IMR-90 (cell line): Measurements from ENCODE around the gene ME2. TPM values are rescaled to one million over a fixed set of nuclear protein-coding genes. Genes with fewer than 3 reads are reported as not detected.

Source experiments
- ATAC-seq: fragments of 200-7000 bp; cut with Tn5 transposase; 2 replicates; pipeline ENCODE4 v1.9.1; 2020; ENCODE audit warnings: low read depth, mild to moderate bottlenecking, moderate library complexity
- BruUV-seq: library from RNA; stranded (reverse); fragments of 400-500 nt; replicated peaks from 2 replicates; lab custom pipeline; 2021; lab: Mats Ljungman, UMichigan
- CTCF ChIA-PET: fragments of 300-600 bp; formaldehyde crosslinking; extraction: SDS; loops from one replicate; lab custom pipeline; 2021; ENCODE audit warnings: antibody characterized with exemption; lab: Yijun Ruan, JAX
- POLR2A ChIA-PET: fragments of 300-600 bp; sonication (Branson Sonifier 250); formaldehyde crosslinking; loops from one replicate; lab custom pipeline; 2022; ENCODE audit warnings: antibody characterized with exemption; ENCODE audit not compliant: unreplicated experiment; lab: Charles Lee
- DNase-seq: peaks from one replicate; pipeline ENCODE4 v3.0.0; 2013
- H2AFZ ChIP-seq: replicated peaks from 2 replicates; pipeline ENCODE3; 2013; ENCODE audit warnings: low read length, mild to moderate bottlenecking; ENCODE audit not compliant: poor library complexity
- H2AK5ac ChIP-seq: 2 replicates; pipeline ENCODE4 v1.6.1; 2013; ENCODE audit warnings: low read depth, low read length, inconsistent platforms
- H2AK9ac ChIP-seq: replicated peaks from 2 replicates; pipeline ENCODE3; 2013; ENCODE audit warnings: mild to moderate bottlenecking, low read depth, low read length, moderate library complexity; ENCODE audit not compliant: poor library complexity
- H2BK120ac ChIP-seq: 2 replicates; pipeline ENCODE4 v1.6.1; 2013; ENCODE audit warnings: low read depth, low read length, inconsistent platforms
- H2BK15ac ChIP-seq: 3 replicates; pipeline ENCODE4 v1.6.1; 2013; ENCODE audit warnings: low read depth, low read length, inconsistent platforms
- H2BK20ac ChIP-seq: 2 replicates; pipeline ENCODE4 v1.6.1; 2013; ENCODE audit warnings: low read depth, mild to moderate bottlenecking, inconsistent platforms, low read length, moderate library complexity
- H2BK5ac ChIP-seq: 2 replicates; pipeline ENCODE4 v1.6.1; 2013; ENCODE audit warnings: mild to moderate bottlenecking, low read depth, low read length, inconsistent platforms; ENCODE audit not compliant: poor library complexity, severe bottlenecking
- H3K14ac ChIP-seq: replicated peaks from 2 replicates; pipeline ENCODE4 v1.6.1; 2013; ENCODE audit warnings: low read depth, low read length, inconsistent platforms
- H3K18ac ChIP-seq: 2 replicates; pipeline ENCODE4 v1.6.1; 2013; ENCODE audit warnings: low read depth, low read length, control low read depth
- H3K23ac ChIP-seq: 2 replicates; pipeline ENCODE4 v1.6.1; 2013; ENCODE audit warnings: low read depth, low read length, inconsistent platforms
- H3K27ac ChIP-seq: 2 replicates; pipeline ENCODE4 v1.5.1; 2013; ENCODE audit warnings: mild to moderate bottlenecking, control low read depth, low read length; ENCODE audit not compliant: insufficient read depth
- H3K27me3 ChIP-seq: 2 replicates; pipeline ENCODE4 v1.6.1; 2013; ENCODE audit warnings: low read length; ENCODE audit not compliant: control insufficient read depth, insufficient read depth
- H3K36me3 ChIP-seq: 2 replicates; pipeline ENCODE4 v1.6.1; 2013; ENCODE audit warnings: low read length, mixed read lengths; ENCODE audit not compliant: control insufficient read depth, insufficient read depth
- H3K4ac ChIP-seq: 2 replicates; pipeline ENCODE4 v1.6.1; 2013; ENCODE audit warnings: low read depth, low read length, inconsistent platforms
- H3K4me1 ChIP-seq: 2 replicates; pipeline ENCODE4 v1.6.1; 2013; ENCODE audit warnings: low read length, mixed read lengths; ENCODE audit not compliant: control insufficient read depth, insufficient read depth
- H3K4me2 ChIP-seq: 2 replicates; pipeline ENCODE4 v1.6.1; 2013; ENCODE audit warnings: low read depth, mild to moderate bottlenecking, control low read depth, low read length, moderate library complexity
- H3K4me3 ChIP-seq: 2 replicates; pipeline ENCODE4 v1.5.1; 2013; ENCODE audit warnings: low read depth, mild to moderate bottlenecking, control low read depth, low read length, moderate library complexity; ENCODE audit not compliant: insufficient read depth
- H3K56ac ChIP-seq: 2 replicates; pipeline ENCODE4 v1.6.1; 2013; ENCODE audit warnings: low read length, inconsistent platforms; ENCODE audit not compliant: insufficient read depth; ENCODE audit errors: extremely low read depth
- H3K79me1 ChIP-seq, 2 experiments: 2 replicates each; pipeline ENCODE4 v1.6.1; 2013; ENCODE audit warnings: low read length in 2 of 2, inconsistent platforms in 1 of 2, low read depth in 1 of 2
- H3K9ac ChIP-seq: 2 replicates; pipeline ENCODE4 v1.6.1; 2013; ENCODE audit warnings: low read depth, low read length, control low read depth
- H3K9me1 ChIP-seq: 2 replicates; pipeline ENCODE4 v1.6.1; 2013; ENCODE audit warnings: low read length, inconsistent platforms; ENCODE audit not compliant: insufficient read depth
- H3K9me3 ChIP-seq: 2 replicates; pipeline ENCODE4 v1.6.1; 2013; ENCODE audit warnings: low read length; ENCODE audit not compliant: control insufficient read depth, insufficient read depth
- H4K20me1 ChIP-seq: 2 replicates; pipeline ENCODE4 v1.6.1; 2013; ENCODE audit warnings: low read length, inconsistent platforms; ENCODE audit not compliant: insufficient read depth
- H4K5ac ChIP-seq: 2 replicates; pipeline ENCODE4 v1.6.1; 2013; ENCODE audit warnings: mild to moderate bottlenecking, low read depth, low read length, control low read depth
- H4K8ac ChIP-seq, 2 experiments: 2 replicates each; pipeline ENCODE4 v1.6.1; 2013; ENCODE audit warnings: low read depth in 2 of 2, low read length in 2 of 2, control low read depth in 1 of 2, inconsistent platforms in 1 of 2
- H4K91ac ChIP-seq: 2 replicates; pipeline ENCODE4 v1.6.1; 2013; ENCODE audit warnings: low read depth, low read length, inconsistent platforms; ENCODE audit not compliant: insufficient read depth
- BHLHE40 ChIP-seq: fragments of 150-350 bp; IDR thresholded peaks from 2 replicates; pipeline ENCODE4 v1.6.1; 2016; ENCODE audit warnings: mild to moderate bottlenecking, low read depth, low read length
- CEBPB ChIP-seq: IDR thresholded peaks from 2 replicates; pipeline ENCODE4 v1.6.1; 2012; ENCODE audit warnings: low read depth, low read length, improper control_type of control experiment
- CHD1 ChIP-seq: IDR thresholded peaks from 2 replicates; pipeline ENCODE4 v1.6.1; 2012; ENCODE audit warnings: low read depth, low read length, improper control_type of control experiment
- FOS ChIP-seq: fragments of 150-350 bp; IDR thresholded peaks from 2 replicates; pipeline ENCODE4 v1.6.1; 2016; ENCODE audit warnings: low read depth, low read length
- MAFK ChIP-seq: IDR thresholded peaks from 2 replicates; pipeline ENCODE4 v1.6.1; 2012; ENCODE audit warnings: low read depth, low read length, improper control_type of control experiment
- MAZ ChIP-seq: IDR thresholded peaks from 2 replicates; pipeline ENCODE4 v1.6.1; 2012; ENCODE audit warnings: low read depth, mild to moderate bottlenecking, low read length, improper control_type of control experiment, moderate library complexity, borderline replicate concordance
- MXI1 ChIP-seq: IDR thresholded peaks from 2 replicates; pipeline ENCODE4 v1.6.1; 2012; ENCODE audit warnings: low read depth, mild to moderate bottlenecking, low read length, moderate library complexity, borderline replicate concordance
- NFE2L2 ChIP-seq: fragments of 150-350 bp; IDR thresholded peaks from 2 replicates; pipeline ENCODE4 v1.6.1; 2016; ENCODE audit warnings: low read depth, mild to moderate bottlenecking, low read length
- POLR2A ChIP-seq: IDR thresholded peaks from 2 replicates; pipeline ENCODE4 v1.6.1; 2012; ENCODE audit warnings: mild to moderate bottlenecking, low read depth, low read length
- RAD21 ChIP-seq: IDR thresholded peaks from 2 replicates; pipeline ENCODE4 v1.6.1; 2012; ENCODE audit warnings: low read length, improper control_type of control experiment
- RCOR1 ChIP-seq: IDR thresholded peaks from 2 replicates; pipeline ENCODE4 v1.6.1; 2012; ENCODE audit warnings: mild to moderate bottlenecking, low read length, improper control_type of control experiment; ENCODE audit not compliant: insufficient replicate concordance
- RFX5 ChIP-seq: IDR thresholded peaks from 2 replicates; pipeline ENCODE4 v1.8.0; 2012; ENCODE audit warnings: low read depth, mild to moderate bottlenecking, low read length, moderate library complexity
- SMC3 ChIP-seq: fragments of 150-350 bp; IDR thresholded peaks from 2 replicates; pipeline ENCODE4 v1.6.1; 2016; ENCODE audit warnings: low read depth, mild to moderate bottlenecking, antibody characterized with exemption, low read length, moderate library complexity
- USF2 ChIP-seq: fragments of 150-350 bp; IDR thresholded peaks from 2 replicates; pipeline ENCODE4 v1.6.1; 2017; ENCODE audit warnings: mild to moderate bottlenecking, antibody characterized with exemption, low read length, low read depth
- WGBS, 2 experiments: methylation state at CpG; one replicate each; pipeline versions ENCODE4 v1.1.5 to v1.1.7; 2013; ENCODE audit warnings: missing lambda C conversion rate in 2 of 2; ENCODE audit not compliant: insufficient read length in 1 of 2; ENCODE audit errors: extremely low coverage in 2 of 2; 5-methylcytosine and 5-hydroxymethylcytosine counted together
- dilution Hi-C: fragments of 300-500 bp; cut with HindIII; formaldehyde crosslinking; loops from one replicate; pipeline ENCODE4 v1.14.3; 2018; ENCODE audit warnings: low sequenced_read_pairs; ENCODE audit not compliant: unreplicated experiment
- in situ Hi-C: fragments of 300-500 bp; cut with MboI; formaldehyde crosslinking; loops from 3 replicates; pipeline ENCODE4 v1.14.3; 2019; ENCODE audit warnings: low sequenced_read_pairs, inconsistent platforms, mixed read lengths
- intact Hi-C: fragments of 100-400 bp; cut with micrococcal nuclease; formaldehyde crosslinking; loops from 2 replicates; pipeline ENCODE4 v1.10.0; 2022
- polyA plus RNA-seq, 3 experiments: library from polyadenylated mRNA; depleted of rRNA; stranded (reverse); fragments of >200 nt; gene quantifications; 2 replicates each; pipeline ENCODE4 v1.2.3, GENCODE V29; 2012; ENCODE audit warnings: low replicate concordance in 1 of 3
- total RNA-seq: library from RNA; depleted of rRNA; stranded (reverse); fragments of >200 nt; gene quantifications from 2 replicates; pipeline ENCODE4 v1.2.3, GENCODE V29; 2012
- TF ChIP-seq, protein P1 (sequence below): conservative IDR thresholded peaks from 2 replicates; pipeline ENCODE4 v1.5.1; 2012; ENCODE audit warnings: mild to moderate bottlenecking, low read depth, low read length, improper control_type of control experiment
- TF ChIP-seq, protein P2 (sequence below): fragments of 150-350 bp; IDR thresholded peaks from 2 replicates; pipeline ENCODE4 v1.6.1; 2016; ENCODE audit warnings: low read depth, mild to moderate bottlenecking, low read length, moderate library complexity, borderline replicate concordance

Gene ME2
- total and polyA plus RNA-seq, 2 of the 4 experiments (the other 2 are of a cell fraction) = 29.7 to 32.6 TPM

DNA sequence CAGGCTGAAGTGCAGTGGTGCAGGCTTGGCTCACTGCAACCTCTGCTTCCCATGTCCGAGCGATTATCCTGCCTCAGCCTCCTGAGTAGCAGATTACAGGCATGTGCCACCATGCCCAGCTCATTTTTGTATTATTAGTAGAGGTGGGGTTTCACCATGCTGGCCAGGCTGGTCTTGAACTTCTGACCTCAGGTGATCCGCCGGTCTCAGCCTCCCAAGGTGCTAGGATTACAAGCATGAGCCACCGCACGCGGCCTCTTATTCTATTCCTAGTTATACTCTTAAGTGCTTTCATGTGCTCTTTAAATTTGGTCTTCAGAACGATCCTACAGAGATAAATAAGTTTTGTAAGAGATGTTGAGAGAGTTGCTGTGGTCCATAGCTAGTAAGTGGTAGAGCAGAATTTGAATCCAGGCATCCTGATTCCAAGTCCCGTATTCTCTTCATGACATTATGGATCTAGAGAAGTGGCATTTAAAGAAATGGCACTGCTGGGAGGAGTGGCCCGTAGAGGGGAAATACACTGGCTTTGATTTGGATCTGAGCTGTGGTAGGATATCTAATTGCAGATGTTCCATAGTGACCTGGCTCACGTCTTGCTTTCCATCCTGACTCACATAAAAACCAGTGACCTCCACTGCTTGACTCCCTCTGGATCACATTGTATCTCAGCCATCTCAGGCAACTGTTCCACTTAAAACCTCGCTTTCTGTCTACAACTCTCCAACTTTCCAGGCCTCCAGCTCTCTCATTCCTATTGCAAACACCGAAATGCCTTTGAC, 22.8 kb upstream of the ME2 start:
- H3K9me3 ChIP-seq = no peaks in the 10 kb centered on the region
- H2AK9ac ChIP-seq = no peak overlapping the region
- no peak overlapping the region for H2BK5ac ChIP-seq
- no peak overlapping the region for H3K23ac ChIP-seq
- WGBS, 2 experiments = 83% methylated on average over 1 of the region's 13 CpGs; no CpG with 5 or more reads in 1 of the 2 experiments
- no peaks in the 10 kb centered on the region for H3K36me3 ChIP-seq
- no peak for DNase-seq
- H3K27me3 ChIP-seq = peaks cover 6% of the 10 kb centered on the region; the same call in 1 of the 2 replicates
- H3K4me1 ChIP-seq = no peaks in the 10 kb centered on the region
- TF ChIP-seq MXI1 (no peak), BHLHE40 (no peak), RFX5 (no peak), CHD1 (no peak), MAZ (no peak), MAFK (no peak), CEBPB (no peak), POLR2A (no peak), RCOR1 (no peak), NFE2L2 (no peak), FOS (no peak), RAD21 (no peak), SMC3 (no peak), USF2 (no peak)
- TF ChIP-seq, protein P1, sequence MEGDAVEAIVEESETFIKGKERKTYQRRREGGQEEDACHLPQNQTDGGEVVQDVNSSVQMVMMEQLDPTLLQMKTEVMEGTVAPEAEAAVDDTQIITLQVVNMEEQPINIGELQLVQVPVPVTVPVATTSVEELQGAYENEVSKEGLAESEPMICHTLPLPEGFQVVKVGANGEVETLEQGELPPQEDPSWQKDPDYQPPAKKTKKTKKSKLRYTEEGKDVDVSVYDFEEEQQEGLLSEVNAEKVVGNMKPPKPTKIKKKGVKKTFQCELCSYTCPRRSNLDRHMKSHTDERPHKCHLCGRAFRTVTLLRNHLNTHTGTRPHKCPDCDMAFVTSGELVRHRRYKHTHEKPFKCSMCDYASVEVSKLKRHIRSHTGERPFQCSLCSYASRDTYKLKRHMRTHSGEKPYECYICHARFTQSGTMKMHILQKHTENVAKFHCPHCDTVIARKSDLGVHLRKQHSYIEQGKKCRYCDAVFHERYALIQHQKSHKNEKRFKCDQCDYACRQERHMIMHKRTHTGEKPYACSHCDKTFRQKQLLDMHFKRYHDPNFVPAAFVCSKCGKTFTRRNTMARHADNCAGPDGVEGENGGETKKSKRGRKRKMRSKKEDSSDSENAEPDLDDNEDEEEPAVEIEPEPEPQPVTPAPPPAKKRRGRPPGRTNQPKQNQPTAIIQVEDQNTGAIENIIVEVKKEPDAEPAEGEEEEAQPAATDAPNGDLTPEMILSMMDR = no peak
- TF ChIP-seq, protein P2, sequence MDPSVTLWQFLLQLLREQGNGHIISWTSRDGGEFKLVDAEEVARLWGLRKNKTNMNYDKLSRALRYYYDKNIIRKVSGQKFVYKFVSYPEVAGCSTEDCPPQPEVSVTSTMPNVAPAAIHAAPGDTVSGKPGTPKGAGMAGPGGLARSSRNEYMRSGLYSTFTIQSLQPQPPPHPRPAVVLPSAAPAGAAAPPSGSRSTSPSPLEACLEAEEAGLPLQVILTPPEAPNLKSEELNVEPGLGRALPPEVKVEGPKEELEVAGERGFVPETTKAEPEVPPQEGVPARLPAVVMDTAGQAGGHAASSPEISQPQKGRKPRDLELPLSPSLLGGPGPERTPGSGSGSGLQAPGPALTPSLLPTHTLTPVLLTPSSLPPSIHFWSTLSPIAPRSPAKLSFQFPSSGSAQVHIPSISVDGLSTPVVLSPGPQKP = no peak
- ATAC-seq = no peak
- H2AK5ac ChIP-seq = no peak overlapping the region
- H3K4ac ChIP-seq = no peak overlapping the region
- no peak overlapping the region for H3K14ac ChIP-seq
- no peaks in the 10 kb centered on the region for H3K9me1 ChIP-seq
- no peak overlapping the region for H4K8ac ChIP-seq
- in situ Hi-C loops (no loop called here), intact Hi-C loops (no loop called here), dilution Hi-C loops (no loop called here)
- H2AFZ ChIP-seq = no peak overlapping the region
- no peak overlapping the region for H2BK120ac ChIP-seq
- H3K4me2 ChIP-seq = no peak overlapping the region
- no peak overlapping the region for H3K4me3 ChIP-seq
- no peak overlapping the region for H4K91ac ChIP-seq
- H4K20me1 ChIP-seq = no peaks in the 10 kb centered on the region
- H3K18ac ChIP-seq = no peak overlapping the region
- no peak overlapping the region for H2BK20ac ChIP-seq
- ChIA-PET CTCF (no interaction called here), POLR2A (no interaction called here)
- H2BK15ac ChIP-seq = no peak overlapping the region
- H3K79me1 ChIP-seq = no peaks in the 10 kb centered on the region
- BruUV-seq = no TSS peak
- H3K9ac ChIP-seq = no peak overlapping the region
- no peak overlapping the region for H4K5ac ChIP-seq
- no peak overlapping the region for H3K27ac ChIP-seq
- H3K56ac ChIP-seq = no peak overlapping the region
